Lung (tissue), 12 donors: ENCODE results near the gene SLC25A21. TPM values are rescaled to one million over a fixed set of nuclear protein-coding genes. Genes with fewer than 3 reads are reported as not detected.

Experiments used
- ATAC-seq: fragments of 200-7000 bp; cut with Tn5 transposase; one replicate; pipeline ENCODE4 v1.9.1; 2020; ENCODE audit warnings: moderate number of reproducible peaks; ENCODE audit not compliant: insufficient read depth, low FRiP score
- DNase-seq, 3 donors: peaks; one replicate each; pipeline ENCODE4 v3.0.0-alpha.2; 2013 to 2017
- H3K27ac ChIP-seq, 2 donors: one replicate each; pipeline ENCODE4 v1.5.1; 2013; ENCODE audit warnings: mild to moderate bottlenecking in 2 of 2, moderate library complexity in 2 of 2, control low read depth in 1 of 2, inconsistent platforms in 1 of 2, low read depth in 1 of 2, low read length in 1 of 2
- H3K27me3 ChIP-seq, 3 donors: one replicate each; pipeline ENCODE4 v1.5.1; 2013; ENCODE audit warnings: low read length in 2 of 3; ENCODE audit not compliant: control insufficient read depth in 3 of 3, insufficient read depth in 3 of 3
- H3K36me3 ChIP-seq, 4 donors: one replicate each; pipeline ENCODE4 v1.5.1; 2013; ENCODE audit warnings: low read length in 4 of 4, mild to moderate bottlenecking in 1 of 4, moderate library complexity in 1 of 4; ENCODE audit not compliant: control insufficient read depth in 4 of 4, insufficient read depth in 4 of 4
- H3K4me1 ChIP-seq, 5 donors: one replicate each; pipeline ENCODE4 v1.5.1; 2013; ENCODE audit warnings: low read length in 5 of 5, mild to moderate bottlenecking in 2 of 5, moderate library complexity in 1 of 5; ENCODE audit not compliant: control insufficient read depth in 5 of 5, insufficient read depth in 5 of 5
- H3K4me3 ChIP-seq: one replicate; pipeline ENCODE4 v1.5.1; 2013; ENCODE audit warnings: mild to moderate bottlenecking, control low read depth, moderate library complexity
- H3K9ac ChIP-seq, 2 donors: one replicate each; pipeline ENCODE4 v1.5.1; 2013; ENCODE audit warnings: low read length in 2 of 2, control low read depth in 1 of 2; ENCODE audit not compliant: insufficient read depth in 1 of 2
- H3K9me3 ChIP-seq, 4 donors: one replicate each; pipeline ENCODE4 v1.5.1; 2013; ENCODE audit warnings: low read length in 3 of 4, mild to moderate bottlenecking in 1 of 4, moderate library complexity in 1 of 4; ENCODE audit not compliant: control insufficient read depth in 4 of 4, insufficient read depth in 3 of 4
- CTCF ChIP-seq: IDR thresholded peaks from 2 replicates; pipeline ENCODE4 v1.5.1; 2012; ENCODE audit warnings: mild to moderate bottlenecking; ENCODE audit errors: control extremely low read depth, extremely low read depth
- WGBS, 2 donors: extraction: QIAGEN DNeasy Blood & Tissue Kit; methylation state at CpG; one replicate each; pipeline ENCODE4 v1.1.7; 2013; 5-methylcytosine and 5-hydroxymethylcytosine counted together
- polyA plus RNA-seq, 2 donors: library from polyadenylated mRNA; stranded (reverse); fragments of 200-250 nt; gene quantifications; one replicate each; pipeline ENCODE4 v1.2.1, GENCODE V29; 2013
- total RNA-seq, 2 donors: library from RNA; depleted of rRNA in 1 of 2; stranded (reverse); fragments of >200 nt in 1 of 2; gene quantifications; one replicate each; pipeline ENCODE4 v1.2.1, GENCODE V29; 2014 to 2021
- donor health status: control.
- donor health status: control.
- donor health status: Bipolar disorder and iron deficiency.
- donor health status: healthy.
- donor health status: DM: yes; HTN: yes; CAD: no.

SLC25A21 gene
- total and polyA plus RNA-seq, 4 donors = 0.23 to 2.6 (median 0.42) TPM

GRCh38 chr14:37131205-37131604, 41.2 kb downstream of the SLC25A21 start:
- no peak overlapping the region for H3K27ac ChIP-seq
- no peaks in the 10 kb centered on the region for H3K36me3 ChIP-seq
- no peak overlapping the region for H3K4me3 ChIP-seq
- no peak overlapping the region for H3K9ac ChIP-seq
- no peaks in the 10 kb centered on the region for H3K4me1 ChIP-seq
- peak in 1 of 3 donors; percentile 14 for DNase-seq
- no peaks in the 10 kb centered on the region for H3K27me3 ChIP-seq
- H3K9me3 ChIP-seq = no peaks in the 10 kb centered on the region
- 75 to 86% methylated on average over 2 of the region's 2 CpGs for WGBS, 2 donors
- TF ChIP-seq CTCF = no peak
- no peak for ATAC-seq

GRCh38 chr14:37129047-37129446, 43.4 kb downstream of the SLC25A21 start:
- Histone ChIP-seq H3K27me3 (no peaks in the 10 kb centered on the region), H3K9me3 (no peaks in the 10 kb centered on the region), H3K27ac (no peak overlapping the region), H3K36me3 (no peaks in the 10 kb centered on the region), H3K4me1 (no peaks in the 10 kb centered on the region), H3K9ac (no peak overlapping the region), H3K4me3 (no peak overlapping the region)
- WGBS, 2 donors = 88 to 90% methylated on average over 7 of the region's 7 CpGs
- DNase-seq = no peak
- no peak for TF ChIP-seq CTCF
- ATAC-seq = no peak

DNA sequence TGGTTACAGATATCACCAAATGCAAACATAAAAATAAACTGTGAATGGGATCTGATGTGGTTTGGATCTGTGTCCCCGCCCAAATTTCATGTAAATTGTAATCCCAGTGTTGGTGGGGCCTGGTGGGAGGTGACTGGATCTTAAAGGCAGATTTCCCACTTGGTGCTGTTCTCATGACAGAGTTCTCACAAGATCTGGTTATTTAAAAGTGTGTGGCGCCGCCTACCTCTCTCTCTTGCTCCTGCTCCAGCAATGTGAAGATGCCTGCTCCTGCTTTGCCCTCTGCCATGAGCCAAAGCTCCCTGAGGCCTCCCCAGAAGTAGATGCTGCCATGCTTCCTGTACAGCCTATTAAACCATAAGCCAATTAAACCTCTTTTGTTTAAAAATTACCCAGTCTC, 47.8 kb downstream of the SLC25A21 start:
- Histone ChIP-seq H3K9me3 (no peaks in the 10 kb centered on the region), H3K4me3 (no peak overlapping the region), H3K36me3 (no peaks in the 10 kb centered on the region), H3K4me1 (peaks cover 0 to 1% (median 0%) of the 10 kb centered on the region in 5 donors), H3K27ac (no peak overlapping the region), H3K9ac (no peak overlapping the region), H3K27me3 (no peaks in the 10 kb centered on the region)
- DNase-seq (no peak), ATAC-seq (no peak)
- WGBS, 2 donors = 89 to 95% methylated on average over 3 of the region's 3 CpGs
- no peak for TF ChIP-seq CTCF
